Inflammatory macrophage treated with lipopolysaccharide for 4 hours (primary cell): ENCODE data around the gene BAHD1.

Source experiments
- DNase-seq: peaks from one replicate; pipeline ENCODE4 v3.0.0-alpha.2; 2020

Gene BAHD1

DNA sequence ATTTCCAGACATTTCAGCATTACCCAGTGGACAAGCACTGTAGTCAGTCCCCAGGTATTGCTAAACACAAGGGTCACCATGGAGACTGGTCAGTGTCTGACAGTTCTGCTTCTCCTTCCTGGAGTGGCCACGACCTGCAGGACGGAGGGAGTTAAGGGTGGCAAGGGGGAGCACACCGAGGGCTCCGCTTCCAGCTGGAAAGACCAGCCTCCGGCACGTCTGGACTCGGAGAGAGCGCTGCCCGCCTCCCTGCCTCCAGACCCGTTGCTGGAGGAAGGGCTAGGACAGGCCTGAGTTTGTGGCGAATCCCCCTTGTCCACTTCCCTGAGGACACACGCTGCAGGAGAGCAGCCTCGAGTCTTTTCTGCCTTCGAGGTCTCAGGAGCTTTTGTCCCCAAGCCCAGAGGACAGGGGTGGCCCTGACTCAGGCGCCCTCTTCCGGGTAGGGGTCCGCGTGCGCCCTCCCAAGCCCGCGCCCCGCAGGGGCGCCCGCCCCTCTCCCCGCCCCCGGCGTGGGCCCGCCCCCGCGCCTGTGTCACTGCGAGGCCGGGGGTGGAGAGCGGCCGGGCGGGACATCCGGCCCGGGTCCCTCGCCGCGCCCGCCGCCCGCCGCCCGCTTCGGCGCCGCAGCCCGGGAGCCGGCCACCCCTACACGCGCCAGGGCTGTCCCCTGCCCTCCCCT, 29.8 kb downstream of the BAHD1 start, which contains the start of gene CHST14:
Gene CHST14, plus strand, starts transcription at position 562 of the 682 bp plus-strand sequence. CDS start 230 bp downstream, outside the sequence.
- DNase-seq = peak; percentile 72

DNA sequence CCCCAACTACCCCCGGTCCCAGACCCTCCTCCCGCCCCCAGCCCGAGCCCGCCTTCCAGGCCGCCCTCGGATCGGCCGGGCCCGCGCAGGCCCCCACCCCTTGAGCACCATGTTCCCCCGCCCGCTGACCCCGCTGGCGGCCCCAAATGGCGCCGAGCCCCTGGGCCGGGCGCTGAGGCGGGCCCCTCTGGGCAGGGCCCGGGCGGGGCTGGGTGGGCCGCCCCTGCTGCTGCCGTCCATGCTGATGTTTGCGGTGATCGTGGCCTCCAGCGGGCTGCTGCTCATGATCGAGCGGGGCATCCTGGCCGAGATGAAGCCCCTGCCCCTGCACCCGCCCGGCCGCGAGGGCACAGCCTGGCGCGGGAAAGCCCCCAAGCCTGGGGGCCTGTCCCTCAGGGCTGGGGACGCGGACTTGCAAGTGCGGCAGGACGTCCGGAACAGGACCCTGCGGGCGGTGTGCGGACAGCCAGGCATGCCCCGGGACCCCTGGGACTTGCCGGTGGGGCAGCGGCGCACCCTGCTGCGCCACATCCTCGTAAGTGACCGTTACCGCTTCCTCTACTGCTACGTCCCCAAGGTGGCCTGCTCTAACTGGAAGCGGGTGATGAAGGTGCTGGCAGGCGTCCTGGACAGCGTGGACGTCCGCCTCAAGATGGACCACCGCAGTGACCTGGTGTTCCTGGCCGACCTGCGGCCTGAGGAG, 30.5 kb downstream of the BAHD1 start:
- peak; percentile 4 for DNase-seq

DNA sequence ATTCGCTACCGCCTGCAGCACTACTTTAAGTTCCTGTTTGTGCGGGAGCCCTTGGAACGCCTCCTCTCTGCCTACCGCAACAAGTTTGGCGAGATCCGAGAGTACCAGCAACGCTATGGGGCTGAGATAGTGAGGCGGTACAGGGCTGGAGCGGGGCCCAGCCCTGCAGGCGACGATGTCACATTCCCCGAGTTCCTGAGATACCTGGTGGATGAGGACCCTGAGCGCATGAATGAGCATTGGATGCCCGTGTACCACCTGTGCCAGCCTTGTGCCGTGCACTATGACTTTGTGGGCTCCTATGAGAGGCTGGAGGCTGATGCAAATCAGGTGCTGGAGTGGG, 31.0 kb downstream of the BAHD1 start:
- no peak for DNase-seq

DNA sequence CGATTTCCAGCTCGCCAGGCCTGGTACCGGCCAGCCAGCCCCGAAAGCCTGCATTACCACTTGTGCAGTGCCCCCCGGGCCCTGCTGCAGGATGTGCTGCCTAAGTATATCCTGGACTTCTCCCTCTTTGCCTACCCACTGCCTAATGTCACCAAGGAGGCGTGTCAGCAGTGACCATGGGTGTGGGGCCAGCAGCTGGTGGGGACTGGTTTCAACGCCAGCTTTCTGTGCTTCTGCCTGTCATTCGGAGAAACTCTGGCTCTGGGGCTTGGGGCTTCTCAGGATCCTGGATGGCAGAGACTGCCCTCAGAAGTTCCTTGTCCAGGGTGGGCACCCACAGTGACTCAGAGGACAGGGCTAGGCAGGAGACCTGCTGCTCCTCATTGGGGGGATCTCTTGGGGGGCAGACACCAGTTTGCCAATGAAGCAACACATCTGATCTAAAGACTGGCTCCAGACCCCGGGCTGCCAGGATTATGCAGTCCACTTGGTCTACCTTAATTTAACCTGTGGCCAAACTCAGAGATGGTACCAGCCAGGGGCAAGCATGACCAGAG, 31.5 kb downstream of the BAHD1 start:
- DNase-seq = no peak

DNA sequence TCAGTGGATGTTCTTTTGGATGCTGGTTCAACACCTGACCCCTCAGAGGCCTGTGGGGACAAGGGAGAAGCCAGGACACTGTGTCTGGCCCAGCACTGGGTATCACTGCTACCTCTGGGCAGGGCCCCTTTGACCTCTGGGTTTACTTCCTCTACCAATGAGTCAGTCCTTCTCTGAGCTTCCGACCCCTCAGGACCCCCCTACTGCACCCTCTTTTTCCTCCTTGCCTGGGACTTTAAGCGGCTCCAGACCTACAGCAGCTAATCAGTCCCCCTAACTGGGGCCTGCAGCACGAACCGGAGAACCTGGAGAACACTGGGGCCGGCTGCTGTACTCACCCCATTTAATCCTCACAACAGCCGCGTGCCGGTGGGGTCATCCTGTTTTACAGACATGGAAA, 33.8 kb downstream of the BAHD1 start:
- no peak for DNase-seq

DNA sequence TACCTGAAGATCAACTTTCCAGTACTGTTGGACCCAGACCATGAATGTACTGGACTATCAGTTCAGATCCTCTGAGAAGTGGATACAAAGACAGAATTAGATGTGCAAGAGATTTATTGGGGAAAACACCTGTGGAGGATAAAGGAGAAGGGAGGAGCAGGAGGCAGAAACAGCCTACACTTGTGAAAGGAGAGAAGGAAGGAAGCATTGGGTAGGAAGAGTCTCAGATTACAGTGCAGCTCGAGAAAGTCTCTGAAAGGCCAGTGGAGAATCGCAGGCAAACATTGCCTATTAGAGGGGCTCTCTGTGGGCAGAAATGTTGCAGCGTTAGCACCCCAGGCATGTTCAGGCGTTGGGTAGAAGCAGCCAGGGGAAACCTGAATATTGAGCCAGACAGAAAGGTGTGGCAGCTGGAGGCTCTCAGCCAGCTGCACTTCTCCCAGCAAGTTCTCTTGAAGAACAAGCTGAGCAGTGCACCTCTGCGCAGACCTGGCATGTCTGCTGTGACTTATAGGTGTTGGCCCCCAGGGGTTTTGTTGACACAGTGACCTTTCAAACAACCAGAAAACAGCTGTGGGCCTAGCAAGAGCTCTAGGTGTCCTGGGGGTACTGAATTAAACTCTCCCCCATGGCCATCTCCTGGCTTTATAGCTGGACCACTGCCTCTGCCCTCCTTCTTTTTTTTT, 37.0 kb downstream of the BAHD1 start:
- DNase-seq = no peak

DNA sequence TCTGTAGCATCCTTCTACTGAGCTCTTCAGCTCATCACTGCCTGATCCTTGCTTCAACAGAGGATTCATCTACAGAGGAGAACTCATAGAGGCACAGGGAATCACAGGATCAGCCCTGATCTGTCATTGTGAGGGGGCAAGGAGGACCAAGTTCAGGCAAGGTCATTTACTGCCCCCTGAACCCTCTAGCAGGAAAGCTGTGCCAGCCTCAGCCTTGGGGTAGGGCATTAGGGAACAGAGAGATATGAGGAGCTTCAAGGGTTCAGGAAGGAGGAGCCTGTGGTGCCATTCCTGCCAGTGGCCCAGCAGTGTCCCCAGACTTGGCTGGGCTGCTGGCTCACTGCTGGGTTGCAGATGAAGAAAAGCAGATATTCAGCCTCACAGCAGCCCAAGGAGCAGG, 38.3 kb downstream of the BAHD1 start:
- no peak for DNase-seq

DNA sequence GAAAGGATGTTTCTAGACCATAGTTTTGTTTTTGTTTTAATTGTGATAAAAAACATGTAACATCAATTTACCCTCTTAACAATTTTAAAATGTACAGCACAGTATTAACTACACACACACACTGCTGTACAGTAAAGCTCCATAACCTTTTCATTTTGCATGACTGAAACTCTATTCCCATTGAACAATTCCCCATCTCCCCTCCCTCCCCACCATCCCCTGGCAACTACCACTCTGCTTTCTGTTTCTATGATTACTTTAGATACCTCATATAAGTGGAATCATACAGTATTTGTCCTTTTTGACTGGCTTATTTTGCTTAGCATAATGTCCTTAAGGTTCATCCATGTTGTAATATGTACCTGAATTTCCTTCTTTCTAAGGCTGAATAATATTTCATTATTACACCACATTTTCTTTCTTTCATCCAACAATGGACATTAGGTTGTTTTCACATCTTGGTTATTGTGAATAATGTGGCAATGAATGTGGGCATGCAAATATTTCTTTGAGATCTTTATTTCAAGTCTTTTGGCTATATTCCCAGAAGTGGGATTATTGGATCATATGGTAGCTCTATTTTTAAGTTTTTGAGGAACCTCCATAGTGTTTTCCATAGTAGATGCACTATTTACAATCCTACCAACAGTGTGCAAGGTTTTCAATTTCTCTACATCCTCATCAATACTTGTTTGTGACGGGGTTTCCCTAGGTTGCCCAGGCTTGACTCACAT, 40.8 kb downstream of the BAHD1 start:
- no peak for DNase-seq

DNA sequence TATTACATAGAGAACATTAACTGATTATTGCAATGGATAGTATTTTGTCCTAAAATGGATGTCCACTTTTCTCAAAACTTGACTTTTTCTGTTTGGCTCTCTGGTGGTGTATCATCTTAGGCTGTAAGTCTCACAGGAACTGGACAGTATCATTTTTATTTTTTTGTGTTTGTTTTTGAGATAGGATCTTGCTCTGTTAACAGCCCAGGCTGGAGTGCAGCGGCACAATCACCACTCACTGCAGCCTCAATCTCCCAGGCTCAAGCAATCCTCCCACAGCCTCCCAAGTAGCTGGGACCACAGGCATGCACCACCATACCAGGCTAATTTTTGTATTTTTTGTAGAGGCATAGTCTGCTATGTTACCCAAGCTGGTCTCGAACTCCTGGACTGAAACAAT, 43.2 kb downstream of the BAHD1 start:
- DNase-seq = no peak

DNA sequence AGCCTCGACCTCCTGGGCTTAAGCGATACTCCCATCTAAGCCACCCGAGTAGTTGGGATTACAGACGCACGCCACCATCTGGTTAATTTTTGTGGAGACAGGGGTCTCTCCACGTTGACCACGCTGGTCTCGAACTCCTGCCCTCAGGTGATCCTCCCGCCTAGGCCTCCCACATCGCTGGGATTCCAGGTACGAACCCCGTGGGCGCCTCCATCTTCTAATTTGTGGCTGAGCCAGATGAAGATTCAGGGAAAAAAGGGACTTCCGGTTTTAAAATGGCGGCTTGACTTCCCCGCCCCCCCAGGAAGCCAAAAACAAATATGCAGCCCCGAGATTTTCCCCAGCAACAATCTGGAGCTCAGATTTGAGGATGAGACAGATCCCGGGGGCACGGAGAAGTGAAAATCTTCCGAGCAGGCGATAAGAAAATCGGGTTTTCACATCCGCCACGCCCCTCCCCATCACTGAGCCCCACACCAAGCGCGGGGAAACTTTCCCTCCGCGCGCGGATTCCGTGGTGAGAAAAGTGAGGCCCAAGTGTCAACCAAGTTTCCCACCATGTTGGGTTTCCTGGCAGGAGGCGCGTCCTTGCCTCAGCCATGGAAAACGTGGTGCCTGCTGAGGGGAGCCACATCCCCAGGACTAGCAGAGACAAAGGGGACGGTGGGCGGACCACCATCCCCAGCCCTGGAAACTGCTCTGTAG, 45.5 kb downstream of the BAHD1 start:
- DNase-seq = no peak

DNA sequence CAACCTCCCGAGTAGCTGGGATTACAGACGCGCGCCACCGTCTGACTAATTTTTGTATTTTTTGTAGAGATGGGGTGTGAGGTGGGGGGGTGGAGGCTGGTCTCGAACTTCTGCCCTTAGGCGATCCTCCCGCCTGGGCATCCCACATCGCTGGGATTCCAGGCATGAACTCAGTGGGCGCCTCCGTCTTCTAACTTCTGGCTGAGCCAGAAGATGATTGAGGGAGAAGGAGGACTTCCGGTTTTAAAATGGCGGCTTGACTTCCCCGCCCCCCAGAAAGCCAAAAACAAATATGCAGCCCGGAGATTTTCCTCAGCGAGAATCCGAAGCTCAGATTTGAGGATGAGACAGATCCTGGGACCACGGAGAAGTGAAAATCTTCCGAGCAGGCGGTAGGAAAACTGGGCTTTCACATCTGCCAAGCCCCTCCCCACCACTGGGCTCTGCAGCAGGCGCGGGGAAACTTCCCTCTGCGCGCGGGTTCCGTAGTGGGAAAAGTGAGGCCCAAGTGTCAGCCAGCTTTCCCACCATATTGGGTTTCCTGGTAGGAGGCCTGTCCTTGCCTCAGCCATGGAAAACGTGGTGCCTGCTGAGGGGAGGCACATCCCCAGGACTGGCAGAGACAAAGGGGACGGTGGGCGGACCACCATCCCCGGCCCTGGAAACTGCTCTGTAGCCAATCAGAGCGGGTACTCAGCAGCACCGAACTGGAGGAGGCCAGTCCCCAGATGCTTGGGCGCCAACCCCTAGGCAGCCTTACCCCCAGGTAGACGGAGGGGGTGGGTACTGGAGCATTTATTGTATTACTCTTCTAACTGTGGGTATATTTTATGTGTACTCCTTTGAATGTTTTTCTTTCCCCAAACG, 47.3 kb downstream of the BAHD1 start:
- DNase-seq = no peak

DNA sequence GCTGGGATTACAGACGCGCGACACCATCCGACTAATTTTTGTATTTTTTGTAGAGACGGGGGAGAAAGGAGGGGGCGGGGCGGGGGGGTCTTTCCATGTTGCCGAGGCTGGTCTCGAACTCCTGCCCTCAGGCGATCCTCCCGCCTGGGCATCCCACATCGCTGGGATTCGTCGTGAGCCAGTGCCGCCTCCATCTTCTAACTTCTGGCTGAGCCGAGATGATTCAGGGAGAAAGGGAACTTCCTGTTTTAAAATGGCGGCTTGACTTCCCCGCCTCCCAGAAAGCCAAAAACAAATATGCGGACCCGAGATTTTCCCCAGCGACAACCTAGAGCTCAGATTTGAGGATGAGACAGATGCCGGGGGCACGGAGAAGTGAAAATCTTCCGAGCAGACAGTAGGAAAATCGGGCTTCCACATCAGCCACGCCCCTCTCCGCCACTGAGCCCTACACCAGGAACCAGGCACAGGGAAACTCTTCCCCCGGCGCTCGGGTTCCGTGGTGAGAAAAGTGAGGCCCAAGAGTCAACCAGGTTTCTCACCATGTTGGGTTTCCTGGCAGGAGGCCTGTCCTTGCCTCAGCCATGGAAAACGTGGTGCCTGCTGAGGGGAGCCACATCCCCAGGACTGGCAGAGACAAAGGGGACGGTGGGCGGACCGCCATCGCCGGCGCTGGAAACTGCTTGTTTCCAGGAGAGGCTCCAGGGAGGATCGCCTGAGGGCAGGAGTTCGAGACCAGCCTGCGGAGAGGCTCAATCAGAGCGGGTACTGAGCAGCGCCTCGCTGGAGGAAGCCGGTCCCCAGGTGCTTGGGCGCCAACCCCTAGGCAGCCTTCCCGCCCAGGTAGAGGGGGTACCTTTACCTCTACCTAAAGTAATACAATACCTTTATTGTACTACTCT, 48.8 kb downstream of the BAHD1 start:
- DNase-seq = no peak

DNA sequence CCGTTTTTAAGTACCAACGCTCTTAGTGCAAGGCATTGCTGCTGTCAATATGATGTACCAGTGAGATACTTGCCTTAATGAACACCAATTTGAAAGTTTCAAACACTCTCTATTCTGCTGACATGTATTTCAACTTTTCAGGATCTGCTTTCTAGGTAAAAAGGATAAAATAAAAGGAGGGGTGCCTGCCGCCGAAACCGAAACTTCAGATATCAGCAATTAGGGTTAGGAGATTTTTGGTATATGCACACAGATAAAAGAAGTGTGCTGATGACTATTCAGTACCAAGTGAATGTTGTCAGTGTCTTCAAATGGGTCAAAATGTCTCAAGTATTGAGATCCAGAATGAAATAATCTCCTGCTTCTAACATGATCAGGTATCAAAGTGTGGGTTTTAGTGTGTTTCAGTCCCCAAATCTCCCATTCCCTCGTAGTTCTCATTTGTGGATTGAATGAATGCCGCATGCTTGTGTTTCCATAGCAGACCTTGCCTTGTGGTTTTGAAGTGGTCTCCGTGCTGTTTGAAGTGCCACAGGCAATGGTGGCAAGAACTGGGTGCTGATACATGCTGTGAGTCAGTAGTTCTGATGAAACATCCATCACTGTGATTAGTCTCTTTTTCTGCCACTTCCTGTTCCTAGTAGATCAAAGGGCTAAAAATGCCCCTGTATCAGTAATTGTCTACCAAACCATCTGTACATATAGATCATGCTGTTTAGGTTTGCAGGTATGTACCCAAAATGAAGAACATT, 52.5 kb downstream of the BAHD1 start:
- DNase-seq = peak; percentile 77

DNA sequence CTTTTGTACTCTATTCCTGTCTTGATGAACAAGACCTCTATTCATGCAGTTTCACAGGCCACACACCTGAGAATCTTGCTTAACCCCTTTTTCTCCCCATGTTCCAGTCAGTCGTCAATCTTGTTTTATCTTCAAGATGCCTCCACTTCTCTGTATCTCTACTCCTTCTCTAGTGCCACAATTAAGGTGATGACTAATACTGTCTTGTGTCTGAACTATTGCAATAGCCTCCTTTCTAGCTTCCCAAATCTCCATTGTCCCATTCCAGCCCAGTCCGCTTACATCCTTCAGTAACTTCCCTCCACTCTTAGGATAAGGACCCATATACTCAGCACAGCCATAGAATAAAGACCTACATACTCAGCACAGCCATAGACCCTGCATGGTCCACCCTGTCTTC, 54.8 kb downstream of the BAHD1 start:
- DNase-seq = peak; percentile 20

DNA sequence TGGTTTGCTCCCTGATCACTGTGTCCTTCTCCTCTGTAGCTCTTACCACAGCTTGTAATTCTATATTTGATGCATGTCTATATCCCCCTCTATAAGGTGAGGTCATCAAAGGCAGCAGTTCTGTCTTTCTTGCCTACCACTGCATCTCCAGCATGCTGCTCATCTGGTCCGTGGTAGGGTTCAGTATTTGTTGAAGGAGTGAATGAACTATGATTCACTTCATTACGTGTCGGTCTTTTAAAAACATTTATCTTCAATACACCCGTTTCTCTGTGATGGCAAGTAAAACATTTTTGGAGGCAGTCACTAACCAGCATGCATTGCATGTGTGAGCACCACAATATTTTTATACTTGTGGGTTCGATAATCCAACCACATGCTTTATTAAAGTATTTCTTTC, 57.7 kb downstream of the BAHD1 start:
- no peak for DNase-seq

DNA sequence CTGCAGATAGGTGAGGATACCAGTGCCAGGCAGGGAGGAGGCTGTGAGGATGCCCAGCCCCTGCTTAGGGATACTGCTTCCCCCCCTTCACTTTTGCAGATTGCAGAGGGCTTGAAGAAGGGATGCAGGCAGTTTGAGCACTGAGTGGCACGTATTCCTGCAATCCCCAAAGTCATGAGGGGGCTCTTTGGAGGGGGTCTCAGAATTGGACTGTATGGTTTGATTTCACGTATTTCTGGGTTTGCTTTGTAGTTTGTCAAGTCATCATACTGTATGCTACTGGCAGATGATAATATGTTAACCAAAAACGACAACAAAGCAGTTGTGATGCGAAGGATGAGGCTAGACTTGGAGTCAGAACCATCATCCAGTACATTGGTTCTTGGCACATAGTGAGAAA, 58.1 kb downstream of the BAHD1 start:
- DNase-seq = no peak

DNA sequence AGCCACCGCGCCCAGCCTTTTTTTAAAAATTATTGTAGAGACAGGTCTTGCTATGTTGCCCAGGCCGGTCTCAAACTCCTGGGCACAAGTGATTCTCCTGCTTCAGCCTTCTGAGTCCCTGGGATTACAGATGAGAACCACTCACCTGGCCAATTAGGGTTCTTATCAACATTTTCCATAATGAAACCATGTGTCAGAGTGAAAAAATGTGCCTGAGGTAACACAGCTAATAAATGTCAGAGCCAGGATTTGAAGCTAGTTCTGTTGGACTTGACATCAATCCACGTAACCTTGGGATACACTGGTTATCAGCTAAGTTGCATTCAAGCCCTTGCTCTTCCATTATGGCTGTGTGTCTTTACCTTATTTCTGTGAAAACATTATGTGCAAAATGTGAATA, 59.2 kb downstream of the BAHD1 start:
- DNase-seq = no peak

DNA sequence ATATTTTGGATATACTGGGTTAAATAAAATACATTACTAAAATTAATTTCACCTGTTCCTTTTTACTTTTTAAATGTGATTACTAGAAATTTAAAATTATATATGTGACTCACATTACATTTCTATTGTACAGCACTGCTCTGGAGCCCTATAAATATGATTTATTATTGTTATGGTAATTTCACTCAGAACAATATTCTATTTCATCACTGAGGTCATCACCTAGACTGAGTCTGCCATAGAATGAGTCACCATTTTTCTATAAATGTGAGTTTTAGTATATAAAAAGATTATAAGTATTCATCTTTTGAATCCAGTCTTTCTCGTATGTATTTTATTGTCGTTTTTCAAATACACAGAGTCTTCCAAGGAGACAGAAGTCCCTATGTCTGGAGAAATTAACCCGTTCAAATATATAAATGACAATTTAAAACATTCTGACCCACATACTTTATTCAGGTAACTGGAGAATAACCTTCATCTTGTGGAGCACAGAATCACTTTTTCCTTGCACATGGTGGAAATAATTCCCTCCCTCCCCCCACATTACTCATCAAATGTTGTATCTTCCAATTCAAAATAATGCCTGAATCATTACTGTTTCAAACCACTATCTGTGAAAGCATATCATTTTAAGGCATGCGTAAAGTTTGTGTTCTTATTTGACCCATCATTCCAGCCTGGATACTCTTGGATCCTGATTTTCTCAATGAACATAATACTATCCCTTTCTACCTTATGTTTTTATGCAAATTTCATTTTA, 60.0 kb downstream of the BAHD1 start:
- DNase-seq = no peak

DNA sequence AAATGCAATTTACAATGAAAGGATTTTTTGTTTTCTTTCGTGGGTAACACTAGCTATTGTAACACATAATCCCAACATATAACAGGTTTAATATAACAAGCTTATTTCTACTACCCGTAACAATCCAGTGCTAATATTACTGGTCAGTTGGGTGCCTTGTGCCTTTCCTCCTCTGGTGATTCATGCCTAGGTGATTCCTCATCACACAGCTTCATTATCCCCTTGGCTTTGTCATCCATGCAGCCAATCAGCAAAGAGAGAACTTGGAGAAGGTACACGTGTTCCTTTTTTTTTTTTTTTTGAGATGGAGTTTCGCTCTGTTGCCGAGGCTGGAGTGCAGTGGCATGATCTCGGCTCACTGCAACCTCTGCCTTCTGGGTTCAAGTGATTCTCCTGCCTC, 60.7 kb downstream of the BAHD1 start:
- DNase-seq = no peak
